ENCODE measurements around the gene ITPK1.

GRCh38 chr14:93094121-93094918 lies 21.4 kb downstream of the ITPK1 start:
- TF ChIP-seq, protein P1, sequence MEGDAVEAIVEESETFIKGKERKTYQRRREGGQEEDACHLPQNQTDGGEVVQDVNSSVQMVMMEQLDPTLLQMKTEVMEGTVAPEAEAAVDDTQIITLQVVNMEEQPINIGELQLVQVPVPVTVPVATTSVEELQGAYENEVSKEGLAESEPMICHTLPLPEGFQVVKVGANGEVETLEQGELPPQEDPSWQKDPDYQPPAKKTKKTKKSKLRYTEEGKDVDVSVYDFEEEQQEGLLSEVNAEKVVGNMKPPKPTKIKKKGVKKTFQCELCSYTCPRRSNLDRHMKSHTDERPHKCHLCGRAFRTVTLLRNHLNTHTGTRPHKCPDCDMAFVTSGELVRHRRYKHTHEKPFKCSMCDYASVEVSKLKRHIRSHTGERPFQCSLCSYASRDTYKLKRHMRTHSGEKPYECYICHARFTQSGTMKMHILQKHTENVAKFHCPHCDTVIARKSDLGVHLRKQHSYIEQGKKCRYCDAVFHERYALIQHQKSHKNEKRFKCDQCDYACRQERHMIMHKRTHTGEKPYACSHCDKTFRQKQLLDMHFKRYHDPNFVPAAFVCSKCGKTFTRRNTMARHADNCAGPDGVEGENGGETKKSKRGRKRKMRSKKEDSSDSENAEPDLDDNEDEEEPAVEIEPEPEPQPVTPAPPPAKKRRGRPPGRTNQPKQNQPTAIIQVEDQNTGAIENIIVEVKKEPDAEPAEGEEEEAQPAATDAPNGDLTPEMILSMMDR (conservative IDR thresholded peaks at IDR 0.05), result no peak
- TF ChIP-seq ZFX (IDR thresholded peaks at IDR 0.05), result no peak
